ENCODE results near the gene INPP5J.
"Not testable (repeated sequence)": the region's sequence is repeated elsewhere in the genome, so short reads cannot be mapped to it uniquely, and the experiment has no call there.

Gene INPP5J

GRCh38 chr22:31086703-31087330 lies 35.9 kb upstream of the INPP5J start:
- DNase-seq (ENCODE audit: low read depth in 2 of 2, low spot score in 1 of 2), result no peak

DNA sequence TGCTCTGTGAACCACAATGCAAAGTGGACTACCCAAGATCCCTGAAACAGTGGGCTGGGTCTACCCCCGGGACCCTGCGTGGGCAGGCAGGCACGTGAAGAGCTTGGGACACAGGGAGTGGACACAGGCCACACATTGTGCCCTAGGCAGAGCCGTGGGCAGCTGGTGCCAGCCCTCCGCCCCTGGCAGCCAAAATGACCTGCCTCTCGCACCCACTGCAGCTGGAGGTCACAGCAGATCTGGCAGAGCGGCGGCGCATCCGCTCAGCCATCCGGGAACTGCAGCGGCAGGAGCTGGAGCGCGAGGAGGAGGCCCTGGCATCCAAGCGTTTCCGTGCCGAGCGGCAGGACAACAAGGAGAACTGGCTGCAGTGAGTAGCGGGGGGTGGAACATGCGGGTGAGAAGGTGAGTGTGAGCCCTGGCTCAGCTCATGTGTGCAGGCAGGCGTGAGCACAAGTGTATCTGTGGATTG lies 35.0 kb upstream of the INPP5J start:
- no peak for DNase-seq (ENCODE audit: low read depth in 2 of 2, low spot score in 1 of 2)

- no peak for DNase-seq (ENCODE audit: low read depth in 2 of 2, low spot score in 1 of 2)
These were observed 34.4 kb upstream of the INPP5J start for GRCh38 chr22:31088233-31088986.

GRCh38 chr22:31089160-31090100 lies 33.3 kb upstream of the INPP5J start:
- DNase-seq (ENCODE audit: low read depth in 2 of 2, low spot score in 1 of 2), result no peak

- DNase-seq (ENCODE audit: low read depth in 2 of 2, low spot score in 1 of 2), result no peak
These were observed 32.3 kb upstream of the INPP5J start for GRCh38 chr22:31090217-31091085.

- no peak for DNase-seq (ENCODE audit: low read depth in 2 of 2, low spot score in 1 of 2)
These were observed 31.4 kb upstream of the INPP5J start for GRCh38 chr22:31091106-31091975.

- DNase-seq (ENCODE audit: low read depth in 2 of 2, low spot score in 1 of 2), result no peak
These were observed 30.6 kb upstream of the INPP5J start for GRCh38 chr22:31092161-31092560.

- no peak for DNase-seq (ENCODE audit: low read depth in 2 of 2, low spot score in 1 of 2)
These were observed 29.5 kb upstream of the INPP5J start for GRCh38 chr22:31093086-31093850.

DNA sequence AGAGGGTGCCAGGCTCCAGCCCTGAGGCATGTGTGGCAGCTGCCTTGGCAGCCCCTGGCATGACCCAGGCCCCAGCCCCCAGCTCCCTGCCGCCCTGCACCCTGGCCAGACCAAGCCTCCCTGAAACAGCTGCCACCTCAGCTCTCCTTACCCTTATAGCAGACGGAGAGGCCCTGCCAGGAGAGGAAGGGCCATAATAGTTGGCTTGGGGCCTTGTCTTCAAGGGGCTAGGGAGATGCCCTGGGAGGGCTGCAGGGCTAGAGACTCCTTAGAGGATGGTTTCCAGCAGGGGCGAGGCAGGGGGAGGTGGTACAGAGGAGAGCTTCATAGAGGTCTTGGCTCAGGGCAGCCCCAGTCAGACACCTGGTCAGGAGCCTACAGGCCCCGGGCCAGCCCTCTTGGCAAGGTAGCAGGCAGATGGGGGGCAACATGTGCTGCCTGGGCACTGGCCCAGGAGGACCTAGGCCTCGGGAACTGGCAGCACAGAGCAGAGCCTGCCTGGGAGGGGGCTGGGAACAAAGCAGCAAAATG lies 28.7 kb upstream of the INPP5J start:
- DNase-seq (ENCODE audit: low read depth in 2 of 2, low spot score in 1 of 2), result no peak

- DNase-seq (ENCODE audit: low read depth in 2 of 2, low spot score in 1 of 2), result no peak
These were observed 28.0 kb upstream of the INPP5J start for GRCh38 chr22:31094741-31095140.

DNA sequence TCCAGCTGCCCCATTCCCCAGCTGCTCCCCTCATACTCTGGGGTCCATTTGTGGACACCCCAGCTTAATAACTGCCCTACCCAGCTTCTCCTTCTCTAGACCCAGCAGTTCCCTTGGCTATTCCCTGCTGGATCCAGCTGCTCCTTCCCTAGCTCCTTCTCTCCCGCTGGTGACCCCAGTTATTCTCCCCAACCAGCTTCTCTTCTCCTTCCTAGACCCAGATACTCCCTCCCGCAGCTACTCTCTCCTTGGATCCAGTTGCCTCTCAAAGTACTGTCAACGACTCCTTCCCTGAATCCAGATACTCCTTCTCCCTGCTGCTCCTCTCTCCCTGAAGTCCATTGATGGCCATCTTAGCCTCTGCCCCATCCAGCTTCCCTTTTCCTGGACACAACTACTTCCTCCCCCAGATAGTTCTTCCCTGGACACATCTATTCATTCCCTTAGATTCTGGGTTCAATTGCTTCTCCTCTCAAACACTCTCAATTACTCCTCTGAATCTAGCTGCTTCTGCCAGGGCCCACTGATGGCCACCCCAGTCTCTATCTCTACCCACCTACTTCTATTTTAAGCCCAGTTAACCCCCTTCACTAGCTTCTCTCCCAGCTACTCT lies 27.0 kb upstream of the INPP5J start:
- DNase-seq (ENCODE audit: low read depth in 2 of 2, low spot score in 1 of 2), result no peak

DNA sequence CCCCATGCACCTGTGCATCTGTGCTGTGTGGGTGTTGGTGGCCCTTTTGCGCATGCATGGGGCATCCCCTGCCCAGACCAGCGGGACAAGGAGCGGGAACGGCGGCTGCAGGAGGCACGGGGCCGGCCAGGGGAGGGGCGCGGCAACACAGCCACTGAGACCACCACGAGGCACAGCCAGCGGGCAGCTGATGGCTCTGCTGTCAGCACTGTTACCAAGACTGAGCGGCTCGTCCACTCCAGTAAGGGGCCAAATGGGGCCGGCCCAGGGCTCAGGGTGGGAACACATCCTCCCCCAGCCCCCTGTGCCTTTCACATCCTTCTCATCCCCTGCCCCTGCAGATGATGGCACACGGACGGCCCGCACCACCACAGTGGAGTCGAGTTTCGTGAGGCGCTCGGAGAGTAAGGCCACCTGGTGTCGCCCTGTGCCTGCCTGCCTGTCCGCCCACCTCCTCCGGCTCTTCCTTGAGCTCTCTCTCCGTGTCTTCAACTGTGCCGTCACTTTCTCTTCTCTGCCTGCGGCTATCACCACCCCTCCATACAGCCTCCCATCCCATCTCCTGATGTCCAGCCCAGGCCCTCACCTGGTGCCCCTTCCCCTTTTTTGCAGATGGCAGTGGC lies 26.0 kb upstream of the INPP5J start:
- no peak for DNase-seq (ENCODE audit: low read depth in 2 of 2, low spot score in 1 of 2)

GRCh38 chr22:31097539-31097938 lies 25.2 kb upstream of the INPP5J start:
- not testable (repeated sequence) for DNase-seq (ENCODE audit: low read depth in 2 of 2, low spot score in 1 of 2)

- DNase-seq (ENCODE audit: low read depth in 2 of 2, low spot score in 1 of 2), result no peak
These were observed 24.7 kb upstream of the INPP5J start for GRCh38 chr22:31097941-31098631.

DNA sequence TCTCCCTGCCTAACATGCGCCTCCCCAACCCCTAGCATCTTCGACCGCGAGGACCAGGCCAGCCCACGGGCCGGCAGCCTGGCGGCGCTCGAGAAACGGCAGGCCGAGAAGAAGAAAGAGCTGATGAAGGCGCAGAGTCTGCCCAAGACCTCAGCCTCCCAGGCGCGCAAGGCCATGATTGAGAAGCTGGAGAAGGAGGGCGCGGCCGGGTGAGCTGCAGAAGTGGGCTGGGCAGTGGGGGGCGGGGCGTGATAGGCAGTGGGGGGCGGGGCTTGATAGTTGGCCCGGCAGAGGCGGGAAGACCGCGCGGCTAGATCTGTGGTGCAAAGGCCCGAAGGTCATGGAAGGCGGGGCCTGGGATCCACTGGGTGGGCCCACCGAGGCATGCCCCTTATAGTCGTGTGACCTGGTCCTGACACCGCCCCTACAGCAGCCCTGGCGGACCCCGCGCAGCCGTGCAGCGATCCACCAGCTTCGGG lies 24.1 kb upstream of the INPP5J start:
- DNase-seq (ENCODE audit: low read depth in 2 of 2, low spot score in 1 of 2), result no peak

- no peak for DNase-seq (ENCODE audit: low read depth in 2 of 2, low spot score in 1 of 2)
These were observed 23.4 kb upstream of the INPP5J start for GRCh38 chr22:31099386-31099785.

Measured in stimulated activated CD8-positive, alpha-beta memory T cell treated with anti-CD3 and anti-CD28 coated beads, Interleukin-4, amount 100 ng/mL, for 4 hours (primary cell).